ENCODE data around the gene GLMN. TPM values are rescaled to one million over a fixed set of nuclear protein-coding genes. Genes with fewer than 3 reads are reported as not detected.
A peak's percentile ranks its signal among the peaks of the same experiment; 100 is the strongest.

The GLMN gene
- total RNA-seq, 4 donors from 2014 or later = 4.6 to 9.3 (median 5.1) TPM

- DNase-seq (ENCODE audit: low spot score in 2 of 2) = no peak
- H3K4me3 ChIP-seq (ENCODE audit: low read depth, poor library complexity, severe bottlenecking) = no peak overlapping the region
- 74 to 79% methylated on average over 4 of the region's 4 CpGs for WGBS, 2 donors
- intact Hi-C loops (cut with DNase I; ENCODE audit: low total_unique reads) = no loop called here
- TF ChIP-seq POLR2A (IDR thresholded peaks at IDR 0.05) (no peak), CTCF (IDR thresholded peaks at IDR 0.05) (no peak)
Observed at GRCh38 chr1:92307980-92308379, 9.2 kb upstream of the GLMN start.

GRCh38 chr1:92306020-92306419 lies 7.2 kb upstream of the GLMN start:
- no peak for DNase-seq (ENCODE audit: low spot score in 2 of 2)
- no peak for TF ChIP-seq POLR2A (IDR thresholded peaks at IDR 0.05)
- TF ChIP-seq CTCF (IDR thresholded peaks at IDR 0.05) = no peak
- intact Hi-C loops (cut with DNase I; ENCODE audit: low total_unique reads) = no loop called here
- H3K4me3 ChIP-seq (ENCODE audit: low read depth, poor library complexity, severe bottlenecking) = no peak overlapping the region

GRCh38 chr1:92301021-92301420 lies 2.2 kb upstream of the GLMN start:
- H3K4me3 ChIP-seq (ENCODE audit: low read depth, poor library complexity, severe bottlenecking) = no peak overlapping the region
- intact Hi-C loops (cut with DNase I; ENCODE audit: low total_unique reads) = no loop called here
- no peak for DNase-seq (ENCODE audit: low spot score in 2 of 2)
- 88 to 94% methylated on average over 5 of the region's 5 CpGs for WGBS, 2 donors
- TF ChIP-seq CTCF (IDR thresholded peaks at IDR 0.05) = no peak
- no peak for TF ChIP-seq POLR2A (IDR thresholded peaks at IDR 0.05)

- DNase-seq (ENCODE audit: low spot score in 2 of 2) = no peak
- intact Hi-C loops (cut with DNase I; ENCODE audit: low total_unique reads) = loop anchor here (5.0 kb wide), 1 partner anchor 1017 kb away; no protein-coding TSS in a partner anchor
- no peak for TF ChIP-seq POLR2A (IDR thresholded peaks at IDR 0.05)
- TF ChIP-seq CTCF (IDR thresholded peaks at IDR 0.05) = no peak
- peak overlapping the region; percentile 77 for H3K4me3 ChIP-seq (ENCODE audit: low read depth, poor library complexity, severe bottlenecking)
- 39 to 45% methylated on average over 11 of the region's 11 CpGs for WGBS, 2 donors
Observed at GRCh38 chr1:92299477-92300150, 827 bp upstream of the GLMN start.

GRCh38 chr1:92298213-92298572 lies 594 bp downstream of the GLMN start:
- no peak for TF ChIP-seq POLR2A (IDR thresholded peaks at IDR 0.05)
- TF ChIP-seq CTCF (IDR thresholded peaks at IDR 0.05) = no peak
- WGBS, 2 donors = 10% methylated on average over 3 of the region's 3 CpGs
- DNase-seq (ENCODE audit: low spot score in 2 of 2) = no peak

More at GRCh38 chr1:92298213-92298572, 594 bp downstream of the GLMN start:
- peak overlapping the region; percentile 77 for H3K4me3 ChIP-seq (ENCODE audit: low read depth, poor library complexity, severe bottlenecking)
- intact Hi-C loops (cut with DNase I; ENCODE audit: low total_unique reads) = loop anchor here (5.0 kb wide), 1 partner anchor 1016 kb away; no protein-coding TSS in a partner anchor
